Muscle layer of duodenum (tissue), 2 donors: ENCODE measurements around the gene ANGPTL5.
"Not testable (repeated sequence)": the region's sequence is repeated elsewhere in the genome, so short reads cannot be mapped to it uniquely, and the experiment has no call there.

ENCODE experiments used
- H3K27ac ChIP-seq: one replicate; pipeline ENCODE4 v1.7.0; 2013; ENCODE audit warnings: mild to moderate bottlenecking, low read length
- H3K27me3 ChIP-seq: one replicate; pipeline ENCODE4 v1.7.0; 2013; ENCODE audit warnings: low read depth, mild to moderate bottlenecking, control low read depth, low read length
- H3K36me3 ChIP-seq, 2 donors: one replicate each; pipeline ENCODE4 v1.7.0; 2013; ENCODE audit warnings: low read length in 2 of 2, control low read depth in 1 of 2, mild to moderate bottlenecking in 1 of 2; ENCODE audit not compliant: insufficient read depth in 2 of 2, control insufficient read depth in 1 of 2
- H3K4me1 ChIP-seq, 2 donors: one replicate each; pipeline ENCODE4 v1.7.0; 2013; ENCODE audit warnings: low read length in 2 of 2, mild to moderate bottlenecking in 2 of 2, control low read depth in 1 of 2, moderate library complexity in 1 of 2; ENCODE audit not compliant: insufficient read depth in 2 of 2, control insufficient read depth in 1 of 2
- H3K4me3 ChIP-seq, 2 donors: one replicate each; pipeline ENCODE4 v1.7.0; 2013; ENCODE audit warnings: low read length in 2 of 2, low read depth in 1 of 2, mild to moderate bottlenecking in 1 of 2
- H3K9me3 ChIP-seq, 2 donors: one replicate each; pipeline ENCODE4 v1.7.0; 2013; ENCODE audit warnings: low read length in 2 of 2, control low read depth in 1 of 2, mild to moderate bottlenecking in 1 of 2; ENCODE audit not compliant: control insufficient read depth in 1 of 2
- donor health status: healthy.

The ANGPTL5 gene

GRCh38 chr11:101860696-101861427 lies 55.5 kb downstream of the ANGPTL5 start:
- Histone ChIP-seq H3K4me1 (no peaks in the 10 kb centered on the region), H3K27me3 (no peaks in the 10 kb centered on the region), H3K9me3 (no peaks in the 10 kb centered on the region), H3K27ac (no peak overlapping the region), H3K4me3 (no peak overlapping the region), H3K36me3 (no peaks in the 10 kb centered on the region)

- H3K9me3 ChIP-seq, H3K4me1 ChIP-seq, H3K27me3 ChIP-seq, H3K36me3 ChIP-seq, H3K4me3 ChIP-seq, H3K27ac ChIP-seq: not testable (repeated sequence)
Observed at GRCh38 chr11:101852260-101852659, 64.1 kb downstream of the ANGPTL5 start.

- H3K9me3 ChIP-seq = no peaks in the 10 kb centered on the region
- H3K4me1 ChIP-seq = no peaks in the 10 kb centered on the region
- no peaks in the 10 kb centered on the region for H3K36me3 ChIP-seq
Observed at GRCh38 chr11:101848262-101848661, 68.1 kb downstream of the ANGPTL5 start.

GRCh38 chr11:101844608-101845007 lies 71.7 kb downstream of the ANGPTL5 start:
- H3K4me1 ChIP-seq = no peaks in the 10 kb centered on the region
- no peak overlapping the region for H3K4me3 ChIP-seq
- H3K27ac ChIP-seq = no peak overlapping the region
- H3K9me3 ChIP-seq = no peaks in the 10 kb centered on the region
- H3K27me3 ChIP-seq = no peaks in the 10 kb centered on the region
- no peaks in the 10 kb centered on the region for H3K36me3 ChIP-seq

More at GRCh38 chr11:101848262-101848661, 68.1 kb downstream of the ANGPTL5 start:
- H3K27ac ChIP-seq = no peak overlapping the region
- H3K4me3 ChIP-seq = no peak overlapping the region
- H3K27me3 ChIP-seq = no peaks in the 10 kb centered on the region

GRCh38 chr11:101840704-101841103 lies 75.6 kb downstream of the ANGPTL5 start:
- H3K9me3 ChIP-seq = no peaks in the 10 kb centered on the region
- H3K27ac ChIP-seq = no peak overlapping the region
- no peak overlapping the region for H3K4me3 ChIP-seq
- H3K4me1 ChIP-seq = no peaks in the 10 kb centered on the region
- H3K36me3 ChIP-seq = no peaks in the 10 kb centered on the region
- H3K27me3 ChIP-seq = no peaks in the 10 kb centered on the region
